KMS-11 (cell line): ENCODE measurements around the gene ZFAND2A.
"Not testable (repeated sequence)": the region's sequence is repeated elsewhere in the genome, so short reads cannot be mapped to it uniquely, and the experiment has no call there.

Source experiments
- H2AFZ ChIP-seq: fragments of 200-600 bp; sonication (generic); 2 replicates; pipeline ENCODE4 v1.6.1; 2016; ENCODE audit warnings: antibody characterized with exemption, mixed run types, low read depth
- H3K27ac ChIP-seq: fragments of 200-600 bp; sonication (generic); 2 replicates; pipeline ENCODE4 v1.6.1; 2016; ENCODE audit warnings: mild to moderate bottlenecking, mixed run types
- H3K27me3 ChIP-seq: fragments of 200-600 bp; sonication (generic); 2 replicates; pipeline ENCODE4 v1.6.1; 2017; ENCODE audit warnings: mild to moderate bottlenecking, low read depth, mixed run types, moderate library complexity; ENCODE audit not compliant: insufficient read depth
- H3K36me3 ChIP-seq: fragments of 200-600 bp; sonication (generic); 2 replicates; pipeline ENCODE4 v1.6.1; 2017; ENCODE audit warnings: mild to moderate bottlenecking, mixed run types; ENCODE audit not compliant: insufficient read depth
- H3K4me1 ChIP-seq: fragments of 200-600 bp; sonication (generic); 2 replicates; pipeline ENCODE4 v1.6.1; 2016; ENCODE audit warnings: mild to moderate bottlenecking, low read depth, mixed run types; ENCODE audit not compliant: poor library complexity, severe bottlenecking
- H3K4me2 ChIP-seq: fragments of 200-600 bp; sonication (generic); 2 replicates; pipeline ENCODE4 v1.7.0; 2016; ENCODE audit warnings: mild to moderate bottlenecking, mixed run types
- H3K4me3 ChIP-seq: fragments of 200-600 bp; sonication (generic); IDR thresholded peaks from 2 replicates; pipeline ENCODE4 v1.6.1; 2017; ENCODE audit warnings: low read depth, low read length, mixed read lengths; ENCODE audit not compliant: insufficient read depth
- H3K79me2 ChIP-seq: fragments of 200-600 bp; sonication (generic); 2 replicates; pipeline ENCODE4 v1.6.1; 2016; ENCODE audit warnings: low read depth, mixed run types; ENCODE audit not compliant: insufficient read depth
- H3K9ac ChIP-seq: fragments of 200-600 bp; sonication (generic); 2 replicates; pipeline ENCODE4 v1.6.1; 2016; ENCODE audit warnings: mild to moderate bottlenecking, mixed run types
- H4K20me1 ChIP-seq: fragments of 200-600 bp; sonication (generic); 2 replicates; pipeline ENCODE4 v1.6.1; 2016; ENCODE audit warnings: mild to moderate bottlenecking, mixed run types; ENCODE audit not compliant: insufficient read depth
- TF ChIP-seq, protein P1 (sequence below): fragments of 200-600 bp; sonication (generic); conservative IDR thresholded peaks from 2 replicates; pipeline ENCODE4 v1.6.1; 2017; ENCODE audit warnings: low read depth, mild to moderate bottlenecking, antibody characterized with exemption, low read length, moderate library complexity, mixed read lengths

Gene ZFAND2A

DNA sequence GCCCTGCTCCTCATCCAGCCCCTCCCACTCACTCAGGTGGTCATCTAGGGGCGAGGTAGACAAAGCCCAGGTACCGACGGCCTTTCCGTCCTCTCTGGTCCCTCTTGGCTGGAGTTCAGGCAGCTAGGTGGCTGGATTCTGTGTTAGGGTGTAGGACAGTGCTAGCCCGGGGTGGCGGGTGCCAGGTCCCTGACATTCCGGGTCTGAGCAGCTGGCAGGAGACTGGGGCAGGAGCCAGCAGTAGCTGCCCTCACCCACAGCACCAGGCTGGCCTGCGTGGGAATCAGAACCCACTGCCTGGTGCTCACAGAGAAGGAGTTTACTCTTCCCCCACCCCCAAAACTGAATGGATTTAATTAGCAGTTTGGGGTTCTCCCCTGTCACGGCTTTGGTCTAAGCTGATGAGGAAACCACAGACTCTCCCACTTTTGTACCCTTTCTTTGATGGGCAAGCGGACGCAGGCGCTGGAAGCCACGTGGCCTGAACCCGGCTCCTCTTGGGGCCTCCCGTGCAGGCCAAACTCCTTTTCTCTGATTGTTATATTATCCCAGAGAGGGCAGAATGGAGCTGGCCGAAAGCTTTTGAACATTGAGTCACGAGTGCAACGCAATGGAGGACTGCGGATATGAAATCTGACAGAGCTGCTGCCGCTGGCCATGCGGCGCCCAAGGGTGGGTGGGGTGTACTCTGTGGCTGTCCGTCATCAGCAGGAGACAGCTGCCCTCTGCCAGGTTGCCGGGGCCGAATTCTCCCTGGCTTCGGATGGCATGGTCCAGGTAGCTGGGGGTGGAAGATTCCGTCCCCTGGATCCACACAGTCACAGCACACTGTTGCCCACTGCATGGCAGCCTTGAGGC is 12.9 kb upstream of the ZFAND2A start:
- Histone ChIP-seq H3K27ac (no peak overlapping the region), H3K4me1 (no peaks in the 10 kb centered on the region), H4K20me1 (no peaks in the 10 kb centered on the region), H3K79me2 (no peaks in the 10 kb centered on the region), H3K4me2 (no peak overlapping the region), H3K9ac (no peak overlapping the region), H3K36me3 (no peaks in the 10 kb centered on the region), H2AFZ (no peak overlapping the region), H3K4me3 (no peak overlapping the region), H3K27me3 (peaks cover 6% of the 10 kb centered on the region)
- TF ChIP-seq, protein P1, sequence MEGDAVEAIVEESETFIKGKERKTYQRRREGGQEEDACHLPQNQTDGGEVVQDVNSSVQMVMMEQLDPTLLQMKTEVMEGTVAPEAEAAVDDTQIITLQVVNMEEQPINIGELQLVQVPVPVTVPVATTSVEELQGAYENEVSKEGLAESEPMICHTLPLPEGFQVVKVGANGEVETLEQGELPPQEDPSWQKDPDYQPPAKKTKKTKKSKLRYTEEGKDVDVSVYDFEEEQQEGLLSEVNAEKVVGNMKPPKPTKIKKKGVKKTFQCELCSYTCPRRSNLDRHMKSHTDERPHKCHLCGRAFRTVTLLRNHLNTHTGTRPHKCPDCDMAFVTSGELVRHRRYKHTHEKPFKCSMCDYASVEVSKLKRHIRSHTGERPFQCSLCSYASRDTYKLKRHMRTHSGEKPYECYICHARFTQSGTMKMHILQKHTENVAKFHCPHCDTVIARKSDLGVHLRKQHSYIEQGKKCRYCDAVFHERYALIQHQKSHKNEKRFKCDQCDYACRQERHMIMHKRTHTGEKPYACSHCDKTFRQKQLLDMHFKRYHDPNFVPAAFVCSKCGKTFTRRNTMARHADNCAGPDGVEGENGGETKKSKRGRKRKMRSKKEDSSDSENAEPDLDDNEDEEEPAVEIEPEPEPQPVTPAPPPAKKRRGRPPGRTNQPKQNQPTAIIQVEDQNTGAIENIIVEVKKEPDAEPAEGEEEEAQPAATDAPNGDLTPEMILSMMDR: no peak

DNA sequence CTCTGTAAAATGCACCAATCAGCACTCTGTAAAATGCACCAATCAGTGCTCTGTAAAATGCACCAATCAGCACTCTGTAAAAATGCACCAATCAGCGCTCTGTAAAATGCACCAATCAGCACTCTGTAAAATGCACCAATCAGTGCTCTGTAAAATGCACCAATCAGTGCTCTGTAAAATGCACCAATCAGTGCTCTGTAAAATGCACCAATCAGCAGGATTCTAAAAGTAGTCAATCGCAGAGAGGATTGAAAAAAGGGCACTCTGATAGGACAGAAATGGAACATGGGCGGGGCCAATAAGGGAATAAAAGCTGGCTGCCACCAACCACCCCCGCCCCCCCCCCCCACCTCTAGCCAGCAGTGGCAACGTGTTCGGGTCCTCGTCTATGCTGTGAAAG is 11.5 kb upstream of the ZFAND2A start:
- not testable (repeated sequence) for H3K4me2 ChIP-seq, H3K36me3 ChIP-seq, H3K27ac ChIP-seq, H3K9ac ChIP-seq, H3K27me3 ChIP-seq, H3K4me3 ChIP-seq, H3K4me1 ChIP-seq, H3K79me2 ChIP-seq, H2AFZ ChIP-seq, H4K20me1 ChIP-seq

DNA sequence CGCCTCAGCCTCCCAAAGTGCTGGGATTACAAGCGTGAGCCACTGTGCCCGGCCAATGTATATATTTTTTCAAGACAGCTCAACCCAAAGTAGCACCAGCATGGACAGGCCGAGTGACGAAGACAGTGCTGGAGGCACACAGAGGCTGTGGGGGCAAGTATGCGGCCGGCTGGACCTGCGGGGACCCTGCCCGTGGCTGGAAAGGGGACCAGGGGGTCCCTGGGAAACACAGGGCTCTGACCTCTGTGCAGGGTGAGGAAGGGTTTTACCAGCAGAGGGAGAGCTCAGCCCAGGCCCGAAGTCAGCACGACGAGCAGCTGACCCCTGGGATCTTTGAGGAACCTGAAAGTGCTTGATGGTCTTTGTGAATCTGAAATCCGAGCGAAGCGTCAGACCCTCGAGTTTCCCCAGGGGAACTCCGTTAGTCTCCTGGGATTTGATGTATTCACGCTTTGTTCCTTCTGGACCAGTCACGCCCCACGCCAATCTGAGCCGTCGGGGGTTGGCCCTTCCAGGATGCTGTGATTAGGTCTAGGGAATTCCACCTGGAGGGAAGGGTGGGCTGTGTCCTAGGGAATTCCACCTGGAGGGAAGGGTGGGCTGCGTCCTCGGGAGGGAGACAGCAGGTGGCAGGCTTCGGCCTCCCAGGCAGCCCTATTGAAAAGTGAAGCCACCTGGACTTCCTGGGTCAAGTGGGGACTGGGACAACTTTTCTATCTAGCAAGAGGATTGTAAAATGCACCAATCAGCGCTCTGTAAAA is 10.9 kb upstream of the ZFAND2A start:
- Histone ChIP-seq H2AFZ (no peak overlapping the region), H4K20me1 (no peaks in the 10 kb centered on the region), H3K4me3 (no peak overlapping the region), H3K9ac (no peak overlapping the region), H3K4me2 (no peak overlapping the region), H3K27me3 (no peaks in the 10 kb centered on the region; the same call in 1 of the 2 replicates), H3K36me3 (no peaks in the 10 kb centered on the region), H3K4me1 (no peaks in the 10 kb centered on the region), H3K79me2 (no peaks in the 10 kb centered on the region), H3K27ac (no peak overlapping the region)
- TF ChIP-seq, protein P1: no peak

DNA sequence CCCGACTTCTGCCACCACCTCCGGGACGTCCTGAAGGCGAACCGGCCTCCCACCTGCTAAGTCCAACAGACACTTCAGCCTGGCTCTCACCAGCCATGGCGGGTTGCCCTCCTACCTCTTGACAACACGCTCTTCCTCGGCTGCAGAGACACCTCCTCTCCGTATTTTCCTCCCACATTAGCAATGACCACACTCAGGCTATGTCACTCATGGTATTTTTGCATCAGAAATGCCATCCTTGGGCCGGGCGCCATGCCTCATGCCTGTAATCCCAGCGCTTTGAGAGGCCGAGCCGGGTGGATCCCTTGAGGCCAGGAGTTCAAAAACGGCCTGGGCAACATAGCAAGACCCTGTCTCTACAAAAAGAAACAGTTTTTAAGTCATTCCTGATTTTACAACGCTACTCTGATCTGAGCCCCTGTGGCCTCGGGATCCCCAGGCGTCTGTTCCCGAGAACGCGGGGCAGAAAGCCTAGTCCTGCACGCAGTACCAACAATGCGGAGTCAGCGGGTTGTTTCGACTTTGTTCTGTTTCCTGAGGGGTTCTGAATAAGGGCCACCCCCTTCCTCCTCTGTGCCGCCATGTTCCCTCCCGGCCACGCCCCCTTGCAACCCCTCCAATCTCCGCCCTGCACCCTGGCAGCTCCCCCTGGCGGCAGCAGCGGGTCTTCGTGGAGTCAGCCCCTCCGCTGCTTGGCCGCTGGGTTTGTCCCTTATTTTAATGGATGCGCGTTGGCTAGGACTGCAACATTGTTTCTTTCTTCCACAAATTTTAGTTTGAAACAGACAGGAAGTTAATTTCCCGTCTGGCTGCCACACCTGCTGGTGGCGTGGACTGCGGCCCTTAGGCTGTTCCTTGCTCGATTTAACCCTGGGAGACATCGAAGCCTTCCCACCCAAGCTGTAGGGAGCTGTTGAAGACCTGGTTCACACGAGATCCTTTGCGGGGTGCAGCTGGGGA is 9.7 kb upstream of the ZFAND2A start:
- TF ChIP-seq, protein P1: peak; percentile 32; the same call in 1 of the 2 replicates
- Histone ChIP-seq H3K79me2 (no peaks in the 10 kb centered on the region), H3K4me3 (no peak overlapping the region), H3K4me2 (no peak overlapping the region), H4K20me1 (no peaks in the 10 kb centered on the region), H3K27me3 (no peaks in the 10 kb centered on the region; the same call in 1 of the 2 replicates), H3K27ac (no peak overlapping the region), H3K4me1 (no peaks in the 10 kb centered on the region), H2AFZ (no peak overlapping the region), H3K36me3 (no peaks in the 10 kb centered on the region), H3K9ac (no peak overlapping the region)
